Measurements from ENCODE around the gene EREG. TPM values are rescaled to one million over a fixed set of nuclear protein-coding genes. Genes with fewer than 3 reads are reported as not detected.
A peak's percentile ranks its signal among the peaks of the same experiment; 100 is the strongest.
"Not testable (repeated sequence)": the region's sequence is repeated elsewhere in the genome, so short reads cannot be mapped to it uniquely, and the experiment has no call there.

Gene EREG
- total RNA-seq, 4 donors from 2014 or later, result 1.2 to 4.0 (median 4.0) TPM; not detected in 1

GRCh38 chr4:74394476-74395136 lies 29.7 kb downstream of the EREG start:
- intact Hi-C loops (cut with DNase I; ENCODE audit: low total_unique reads) (no loop called here), in situ Hi-C loops (cut with MboI; ENCODE audit: low pct_ligation_motif_present in 1 of 4, low pct_unique_long_range_greater_than_20kb in 1 of 4, low sequenced_read_pairs in 3 of 4) (no loop called here)
- Histone ChIP-seq H3K27me3 (no peaks in the 10 kb centered on the region), H3K27ac (peak overlapping the region; percentile 34 to 81 (median 70)), H3K4me1 (peaks cover 0 to 19% (median 7%) of the 10 kb centered on the region in 4 donors), H3K36me3 (no peaks in the 10 kb centered on the region), H3K4me3 (no peak overlapping the region), H3K9me3 (no peaks in the 10 kb centered on the region)
- WGBS, 2 donors (ENCODE audit: low coverage in 1 of 2), result 72 to 75% methylated on average over 4 to 5 of the region's 5 CpGs
- DNase-seq, result peak; percentile 28
- TF ChIP-seq EP300 (IDR thresholded peaks at IDR 0.05; ENCODE audit: low read depth), result no peak
- peak in 2 of 3 donors; percentile 24 to 36 for TF ChIP-seq POLR2AphosphoS5 (IDR thresholded peaks at IDR 0.05)

DNA sequence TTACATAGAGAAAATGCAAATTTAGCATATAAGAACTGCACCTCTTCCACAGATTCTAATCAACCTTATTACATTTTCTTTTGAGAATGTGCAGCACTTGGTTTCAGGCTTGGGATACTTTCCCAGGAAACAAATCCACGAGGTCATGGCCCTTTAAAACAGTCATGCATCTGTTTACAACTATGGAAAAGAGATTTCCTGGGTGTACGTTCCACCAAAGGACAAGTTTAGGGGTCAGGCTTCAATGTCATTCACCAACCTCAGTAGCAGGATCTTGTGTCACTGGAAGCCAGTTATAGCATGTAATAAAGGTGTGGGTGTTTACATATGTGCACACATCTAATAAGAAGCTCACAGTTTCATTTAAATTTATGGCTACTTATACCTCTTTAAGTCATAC lies 30.7 kb downstream of the EREG start:
- H3K9me3 ChIP-seq, result no peaks in the 10 kb centered on the region
- no peaks in the 10 kb centered on the region for H3K27me3 ChIP-seq
- intact Hi-C loops (cut with DNase I; ENCODE audit: low total_unique reads), result no loop called here
- H3K4me1 ChIP-seq, result peaks cover 0 to 19% (median 7%) of the 10 kb centered on the region in 4 donors
- WGBS, 2 donors (ENCODE audit: low coverage in 1 of 2), result 10% methylated on average over 2 of the region's 2 CpGs; no CpG with 5 or more reads in 1 of the 2 donors
- no peak for DNase-seq
- in situ Hi-C loops (cut with MboI; ENCODE audit: low pct_ligation_motif_present in 1 of 4, low pct_unique_long_range_greater_than_20kb in 1 of 4, low sequenced_read_pairs in 3 of 4), result no loop called here
- no peak overlapping the region for H3K4me3 ChIP-seq
- no peaks in the 10 kb centered on the region for H3K36me3 ChIP-seq
- H3K27ac ChIP-seq, result peak overlapping the region; percentile 47 to 81 (median 70)
- TF ChIP-seq POLR2A (IDR thresholded peaks at IDR 0.05) (no peak), EP300 (IDR thresholded peaks at IDR 0.05; ENCODE audit: low read depth) (no peak), POLR2AphosphoS5 (IDR thresholded peaks at IDR 0.05) (no peak)
- TF ChIP-seq, protein P1, sequence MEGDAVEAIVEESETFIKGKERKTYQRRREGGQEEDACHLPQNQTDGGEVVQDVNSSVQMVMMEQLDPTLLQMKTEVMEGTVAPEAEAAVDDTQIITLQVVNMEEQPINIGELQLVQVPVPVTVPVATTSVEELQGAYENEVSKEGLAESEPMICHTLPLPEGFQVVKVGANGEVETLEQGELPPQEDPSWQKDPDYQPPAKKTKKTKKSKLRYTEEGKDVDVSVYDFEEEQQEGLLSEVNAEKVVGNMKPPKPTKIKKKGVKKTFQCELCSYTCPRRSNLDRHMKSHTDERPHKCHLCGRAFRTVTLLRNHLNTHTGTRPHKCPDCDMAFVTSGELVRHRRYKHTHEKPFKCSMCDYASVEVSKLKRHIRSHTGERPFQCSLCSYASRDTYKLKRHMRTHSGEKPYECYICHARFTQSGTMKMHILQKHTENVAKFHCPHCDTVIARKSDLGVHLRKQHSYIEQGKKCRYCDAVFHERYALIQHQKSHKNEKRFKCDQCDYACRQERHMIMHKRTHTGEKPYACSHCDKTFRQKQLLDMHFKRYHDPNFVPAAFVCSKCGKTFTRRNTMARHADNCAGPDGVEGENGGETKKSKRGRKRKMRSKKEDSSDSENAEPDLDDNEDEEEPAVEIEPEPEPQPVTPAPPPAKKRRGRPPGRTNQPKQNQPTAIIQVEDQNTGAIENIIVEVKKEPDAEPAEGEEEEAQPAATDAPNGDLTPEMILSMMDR (IDR thresholded peaks at IDR 0.05), result no peak

DNA sequence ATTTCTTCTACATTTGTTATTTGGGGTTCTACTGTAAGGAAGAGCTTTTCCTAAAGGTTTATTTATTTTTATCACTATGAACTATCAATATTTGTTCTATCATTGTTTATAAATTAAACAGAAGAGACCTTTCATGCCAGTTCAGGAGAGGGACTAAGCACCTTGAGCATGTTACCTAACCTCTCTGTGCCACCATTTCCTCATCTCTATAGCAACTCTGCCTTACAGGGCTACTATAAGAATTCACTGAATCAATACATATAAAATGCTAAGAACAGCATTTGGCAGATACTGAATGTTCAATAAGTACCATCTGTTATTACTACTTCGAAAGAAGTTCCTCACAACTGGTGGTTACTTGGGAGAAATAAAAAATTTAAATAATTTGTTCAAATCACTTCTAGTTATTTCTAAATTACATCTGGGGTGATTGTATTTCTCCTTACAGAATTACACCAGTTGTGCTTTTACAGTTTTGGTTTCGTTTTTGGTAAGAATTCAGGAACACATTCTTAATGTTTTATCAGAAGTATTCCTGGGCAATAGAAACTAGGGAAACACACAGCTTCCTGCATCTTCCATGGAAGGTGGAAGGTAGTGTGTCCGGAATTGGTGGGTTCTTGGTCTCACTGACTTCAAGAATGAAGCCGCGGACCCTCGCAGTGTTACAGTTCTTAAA lies 32.9 kb downstream of the EREG start:
- Histone ChIP-seq H3K27ac (peak overlapping the region; percentile 42 to 57 (median 56)), H3K4me3 (peak overlapping the region in 3 of 4 donors; percentile 18 to 44 (median 23)), H3K36me3 (no peaks in the 10 kb centered on the region), H3K4me1 (peaks cover 0 to 19% (median 7%) of the 10 kb centered on the region in 4 donors), H3K27me3 (no peaks in the 10 kb centered on the region), H3K9me3 (no peaks in the 10 kb centered on the region)
- WGBS, 2 donors (ENCODE audit: low coverage in 1 of 2), result 41 to 60% methylated on average over 5 to 6 of the region's 6 CpGs
- in situ Hi-C loops (cut with MboI; ENCODE audit: low pct_ligation_motif_present in 1 of 4, low pct_unique_long_range_greater_than_20kb in 1 of 4, low sequenced_read_pairs in 3 of 4), result no loop called here
- no peak for DNase-seq
- TF ChIP-seq POLR2A (IDR thresholded peaks at IDR 0.05), result no peak
- TF ChIP-seq, protein P1 (IDR thresholded peaks at IDR 0.05), result no peak
- TF ChIP-seq POLR2AphosphoS5 (IDR thresholded peaks at IDR 0.05), result no peak
- TF ChIP-seq EP300 (IDR thresholded peaks at IDR 0.05; ENCODE audit: low read depth), result no peak
- intact Hi-C loops (cut with DNase I; ENCODE audit: low total_unique reads), result no loop called here

DNA sequence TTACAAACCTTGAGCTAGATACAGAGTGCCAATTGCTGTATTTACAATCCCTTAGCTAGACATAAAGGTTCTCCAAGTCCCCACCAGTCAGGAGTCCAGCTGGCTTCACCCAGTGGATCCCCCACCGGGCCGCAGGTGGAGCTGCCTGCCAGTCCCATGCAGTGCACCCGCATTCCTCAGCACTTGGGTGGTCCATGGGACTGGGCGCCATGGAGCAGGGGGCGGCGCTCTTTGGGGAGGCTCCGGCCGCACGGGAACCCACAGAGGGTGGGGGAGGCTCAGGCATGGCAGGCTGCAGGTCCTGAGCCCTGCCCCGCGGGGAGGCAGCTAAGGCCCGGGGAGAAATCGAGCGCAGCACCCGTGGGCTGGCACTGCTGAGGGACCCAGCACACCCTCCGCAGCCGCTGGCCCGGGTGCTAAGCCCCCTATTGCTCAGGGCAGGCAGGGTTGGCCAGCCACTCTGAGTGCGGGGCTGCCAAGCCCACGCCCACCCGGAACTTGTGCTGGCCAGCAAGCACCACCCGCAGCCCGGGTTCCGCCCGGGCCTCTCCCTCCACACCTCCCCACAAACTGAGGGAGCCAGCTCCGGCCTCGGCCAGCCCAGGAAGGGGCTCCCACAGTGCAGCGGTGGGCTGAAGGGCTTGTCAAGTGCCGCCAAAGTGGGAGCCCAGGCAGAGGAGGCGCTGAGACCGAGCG lies 34.1 kb downstream of the EREG start:
- H3K27me3 ChIP-seq; H3K36me3 ChIP-seq; H3K27ac ChIP-seq; H3K4me3 ChIP-seq; H3K9me3 ChIP-seq; DNase-seq; in situ Hi-C loops (cut with MboI; ENCODE audit: low pct_ligation_motif_present in 1 of 4, low pct_unique_long_range_greater_than_20kb in 1 of 4, low sequenced_read_pairs in 3 of 4); intact Hi-C loops (cut with DNase I; ENCODE audit: low total_unique reads): not testable (repeated sequence)
- H3K4me1 ChIP-seq, result peaks cover 0 to 19% (median 7%) of the 10 kb centered on the region in 4 donors
- WGBS, 2 donors (ENCODE audit: low coverage in 1 of 2), result 98% methylated on average over 28 of the region's 32 CpGs; no CpG with 5 or more reads in 1 of the 2 donors

- peaks cover 0 to 15% (median 2%) of the 10 kb centered on the region in 4 donors for H3K4me1 ChIP-seq
- in situ Hi-C loops (cut with MboI; ENCODE audit: low pct_ligation_motif_present in 1 of 4, low pct_unique_long_range_greater_than_20kb in 1 of 4, low sequenced_read_pairs in 3 of 4) (no loop called here), intact Hi-C loops (cut with DNase I; ENCODE audit: low total_unique reads) (no loop called here)
- no peak overlapping the region for H3K27ac ChIP-seq
- TF ChIP-seq, protein P1 (IDR thresholded peaks at IDR 0.05), result no peak
- TF ChIP-seq EP300 (IDR thresholded peaks at IDR 0.05; ENCODE audit: low read depth), result no peak
- TF ChIP-seq POLR2A (IDR thresholded peaks at IDR 0.05), result no peak
- no peak for TF ChIP-seq POLR2AphosphoS5 (IDR thresholded peaks at IDR 0.05)
- H3K4me3 ChIP-seq, result no peak overlapping the region
- H3K9me3 ChIP-seq, result no peaks in the 10 kb centered on the region
- H3K27me3 ChIP-seq, result no peaks in the 10 kb centered on the region
- H3K36me3 ChIP-seq, result no peaks in the 10 kb centered on the region
- DNase-seq, result no peak
- 86 to 87% methylated on average over 3 to 10 of the region's 10 CpGs for WGBS, 2 donors (ENCODE audit: low coverage in 1 of 2)
These were observed 35.5 kb downstream of the EREG start for GRCh38 chr4:74400395-74400794.
